GM12878 (cell line): ENCODE measurements around the gene PSMB7.

Experiments used
- CBX5 ChIP-seq: sonication (generic); IDR thresholded peaks from 2 replicates; pipeline ENCODE4 v1.6.1; 2016; ENCODE audit warnings: low read depth, moderate library complexity, mild to moderate bottlenecking, inconsistent platforms
- CREB1 ChIP-seq: IDR thresholded peaks from 2 replicates; pipeline ENCODE4 v1.6.1; 2012; ENCODE audit warnings: low read depth, mild to moderate bottlenecking, inconsistent platforms
- EZH2 ChIP-seq: IDR thresholded peaks from 2 replicates; pipeline ENCODE4 v1.6.1; 2012; ENCODE audit warnings: low read depth, mild to moderate bottlenecking, control low read depth, inconsistent platforms, low read length, borderline replicate concordance; ENCODE audit not compliant: control insufficient read depth
- MAX ChIP-seq: IDR thresholded peaks from 2 replicates; pipeline ENCODE4 v1.6.1; 2012; ENCODE audit warnings: low read depth, low read length, improper control_type of control experiment
- POLR2A ChIP-seq: IDR thresholded peaks from 2 replicates; pipeline ENCODE4 v1.6.1; 2011; ENCODE audit warnings: low read depth, mild to moderate bottlenecking, low read length
- RAD51 ChIP-seq: fragments of 450-650 bp; IDR thresholded peaks from 2 replicates; pipeline ENCODE4 v1.6.1; 2016; ENCODE audit warnings: moderate library complexity, mild to moderate bottlenecking, inconsistent platforms
- RELA ChIP-seq: fragments of 450-650 bp; IDR thresholded peaks from 2 replicates; pipeline ENCODE4 v1.8.0; 2014; ENCODE audit warnings: borderline replicate concordance; ENCODE audit not compliant: partially characterized antibody
- SP1 ChIP-seq: IDR thresholded peaks from one replicate; pipeline ENCODE4 v1.6.1; 2011; ENCODE audit warnings: low read depth, low read length
- STAT1 ChIP-seq: fragments of 450-650 bp; conservative IDR thresholded peaks from 2 replicates; pipeline ENCODE4 v1.6.1; 2014; ENCODE audit warnings: antibody characterized with exemption, mild to moderate bottlenecking
- TF ChIP-seq, protein P1 (sequence below), 3 experiments: IDR thresholded peaks in 2 of 3; conservative IDR thresholded peaks in 1 of 3; 2 replicates each; pipeline ENCODE4 v1.5.1; 2011; ENCODE audit warnings: low read depth in 3 of 3, low read length in 3 of 3, mild to moderate bottlenecking in 3 of 3, control low read depth in 2 of 3, moderate library complexity in 2 of 3, inconsistent platforms in 1 of 3, mixed read lengths in 1 of 3; ENCODE audit not compliant: control insufficient read depth in 2 of 3, insufficient read depth in 1 of 3; ENCODE audit errors: extremely low read depth in 1 of 3
- TF ChIP-seq, protein P2 (sequence below): IDR thresholded peaks from 2 replicates; pipeline ENCODE4 v1.6.1; 2012; ENCODE audit warnings: low read length, inconsistent platforms

GRCh38 chr9:124309667-124310084, 105.6 kb downstream of the PSMB7 start:
- TF ChIP-seq MAX (no peak), POLR2A (no peak), STAT1 (no peak), RAD51 (no peak), EZH2 (no peak), SP1 (no peak), CREB1 (no peak), CBX5 (no peak), RELA (no peak)
- TF ChIP-seq, protein P1, sequence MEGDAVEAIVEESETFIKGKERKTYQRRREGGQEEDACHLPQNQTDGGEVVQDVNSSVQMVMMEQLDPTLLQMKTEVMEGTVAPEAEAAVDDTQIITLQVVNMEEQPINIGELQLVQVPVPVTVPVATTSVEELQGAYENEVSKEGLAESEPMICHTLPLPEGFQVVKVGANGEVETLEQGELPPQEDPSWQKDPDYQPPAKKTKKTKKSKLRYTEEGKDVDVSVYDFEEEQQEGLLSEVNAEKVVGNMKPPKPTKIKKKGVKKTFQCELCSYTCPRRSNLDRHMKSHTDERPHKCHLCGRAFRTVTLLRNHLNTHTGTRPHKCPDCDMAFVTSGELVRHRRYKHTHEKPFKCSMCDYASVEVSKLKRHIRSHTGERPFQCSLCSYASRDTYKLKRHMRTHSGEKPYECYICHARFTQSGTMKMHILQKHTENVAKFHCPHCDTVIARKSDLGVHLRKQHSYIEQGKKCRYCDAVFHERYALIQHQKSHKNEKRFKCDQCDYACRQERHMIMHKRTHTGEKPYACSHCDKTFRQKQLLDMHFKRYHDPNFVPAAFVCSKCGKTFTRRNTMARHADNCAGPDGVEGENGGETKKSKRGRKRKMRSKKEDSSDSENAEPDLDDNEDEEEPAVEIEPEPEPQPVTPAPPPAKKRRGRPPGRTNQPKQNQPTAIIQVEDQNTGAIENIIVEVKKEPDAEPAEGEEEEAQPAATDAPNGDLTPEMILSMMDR (IDR thresholded peaks at IDR 0.05 in 2 of 3, conservative IDR thresholded peaks at IDR 0.05 in 1 of 3; ENCODE audit: control insufficient read depth in 2 of 3, extremely low read depth in 1 of 3, insufficient read depth in 1 of 3, low read depth in 3 of 3, low read length in 3 of 3): no peak
- TF ChIP-seq, protein P2, sequence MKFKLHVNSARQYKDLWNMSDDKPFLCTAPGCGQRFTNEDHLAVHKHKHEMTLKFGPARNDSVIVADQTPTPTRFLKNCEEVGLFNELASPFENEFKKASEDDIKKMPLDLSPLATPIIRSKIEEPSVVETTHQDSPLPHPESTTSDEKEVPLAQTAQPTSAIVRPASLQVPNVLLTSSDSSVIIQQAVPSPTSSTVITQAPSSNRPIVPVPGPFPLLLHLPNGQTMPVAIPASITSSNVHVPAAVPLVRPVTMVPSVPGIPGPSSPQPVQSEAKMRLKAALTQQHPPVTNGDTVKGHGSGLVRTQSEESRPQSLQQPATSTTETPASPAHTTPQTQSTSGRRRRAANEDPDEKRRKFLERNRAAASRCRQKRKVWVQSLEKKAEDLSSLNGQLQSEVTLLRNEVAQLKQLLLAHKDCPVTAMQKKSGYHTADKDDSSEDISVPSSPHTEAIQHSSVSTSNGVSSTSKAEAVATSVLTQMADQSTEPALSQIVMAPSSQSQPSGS: no peak
